ENCODE data around the gene PPP1R7. TPM values are rescaled to one million over a fixed set of nuclear protein-coding genes. Genes with fewer than 3 reads are reported as not detected.
"Not testable (repeated sequence)": the region's sequence is repeated elsewhere in the genome, so short reads cannot be mapped to it uniquely, and the experiment has no call there.

The PPP1R7 gene
- total RNA-seq, 1 donor from 2014 or later = 58.6 TPM

DNA sequence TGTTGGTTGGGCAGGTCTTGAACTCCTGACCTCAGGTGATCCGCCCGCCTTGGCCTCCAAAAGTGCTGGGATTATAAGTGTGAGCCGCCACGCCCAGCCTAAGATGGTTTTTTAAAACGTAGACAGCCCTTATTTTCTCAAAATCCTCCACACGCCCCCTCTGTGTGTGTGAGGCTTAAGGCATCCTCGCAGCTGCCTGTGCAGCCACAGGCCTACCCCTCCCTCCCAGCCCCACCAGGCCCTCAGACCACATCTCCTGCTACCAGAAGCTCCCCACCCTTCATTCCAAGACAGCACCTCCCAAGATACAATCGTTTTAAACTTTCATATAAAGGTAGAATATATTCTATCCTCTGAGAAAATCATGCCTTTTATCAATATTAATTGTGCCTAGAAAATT, 43.0 kb downstream of the PPP1R7 start:
- no peak for DNase-seq (ENCODE audit: low spot score)

DNA sequence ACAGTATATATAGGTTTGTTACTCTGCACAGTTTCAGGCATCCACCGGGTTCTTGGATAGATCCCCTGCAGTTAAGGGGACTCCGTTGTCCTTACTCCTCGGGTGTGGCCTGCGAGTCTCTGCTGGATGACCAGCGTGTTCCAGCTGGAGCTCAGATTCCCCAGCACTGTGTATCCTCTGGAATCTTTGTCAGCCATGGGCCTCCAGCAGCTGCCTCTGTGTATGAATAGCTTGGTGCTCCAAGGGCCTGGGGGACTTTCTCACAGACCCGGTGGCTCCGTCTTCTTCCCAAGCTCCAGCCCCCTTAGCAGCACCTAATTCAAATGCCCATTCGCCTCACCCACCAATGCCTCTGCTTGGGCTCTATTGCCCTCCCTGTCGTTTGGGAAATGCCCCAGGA, 44.5 kb downstream of the PPP1R7 start:
- DNase-seq (ENCODE audit: low spot score) = no peak

DNA sequence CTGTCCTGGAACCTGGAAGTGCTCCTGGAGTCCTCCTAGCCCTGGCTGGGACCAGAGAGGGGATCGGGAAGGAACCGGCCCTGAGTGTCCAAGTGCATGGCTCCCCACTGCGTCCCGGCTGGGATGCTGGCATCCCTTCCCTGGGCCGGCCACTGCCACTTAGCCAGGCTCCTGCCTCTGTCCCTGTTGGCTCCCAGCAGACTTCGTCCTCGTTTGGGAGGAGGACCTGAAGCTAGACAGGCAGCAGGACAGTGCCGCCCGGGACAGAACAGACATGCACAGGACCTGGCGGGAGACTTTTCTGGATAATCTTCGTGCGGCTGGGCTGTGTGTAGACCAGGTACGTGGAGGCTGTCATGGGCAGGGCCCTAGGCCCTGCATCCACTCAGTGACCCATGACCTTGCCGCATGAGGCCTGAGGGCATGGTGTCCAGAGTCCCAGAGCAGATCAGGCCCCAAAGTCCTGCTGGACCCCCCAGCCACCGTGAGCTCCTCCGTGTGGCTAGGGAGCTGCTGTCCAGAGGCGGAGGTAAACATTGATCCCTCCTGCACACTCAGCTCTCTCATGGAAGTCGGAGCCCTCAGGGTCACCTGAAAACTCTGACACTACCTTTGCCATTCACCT, 45.4 kb downstream of the PPP1R7 start:
- no peak for DNase-seq (ENCODE audit: low spot score)

DNA sequence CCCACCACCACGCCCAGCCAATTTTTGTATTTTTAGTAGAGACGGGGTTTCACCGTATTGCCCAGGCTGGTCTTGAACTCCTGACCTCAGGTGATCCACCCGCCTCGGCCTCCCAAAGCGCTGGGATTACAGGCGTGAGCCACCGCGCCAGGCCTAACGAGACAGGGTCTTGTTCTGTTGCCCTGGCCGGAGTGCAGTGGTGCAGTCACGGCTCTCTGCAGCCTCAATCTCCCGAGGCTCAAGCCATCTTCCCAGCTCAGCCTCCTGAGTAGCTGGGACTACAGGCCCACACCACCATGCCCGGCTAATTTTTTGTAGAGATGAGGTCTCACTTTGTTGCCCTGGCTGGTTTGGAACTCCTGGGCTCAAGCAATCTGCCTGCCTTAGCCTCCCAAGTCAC, 47.0 kb downstream of the PPP1R7 start:
- not testable (repeated sequence) for DNase-seq (ENCODE audit: low spot score)

DNA sequence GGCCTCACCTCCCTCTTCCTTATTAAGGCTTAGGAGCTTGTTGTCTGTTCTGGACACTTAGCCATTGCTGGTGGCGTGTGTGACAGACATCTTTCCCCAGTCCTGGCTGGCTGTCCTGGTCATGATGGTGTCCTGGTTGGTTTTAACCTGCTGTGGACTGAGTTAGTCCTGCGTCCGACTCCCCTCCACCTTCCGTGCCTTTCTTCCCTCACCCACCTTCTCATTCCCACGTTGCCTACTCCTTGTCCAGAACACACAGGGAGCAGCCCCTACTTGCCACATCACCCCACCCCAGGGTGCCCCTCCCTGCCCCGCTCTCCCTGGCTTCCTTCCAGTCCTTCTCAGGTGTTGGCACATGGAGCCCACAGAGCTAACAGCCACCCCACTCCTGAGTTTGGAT, 47.7 kb downstream of the PPP1R7 start:
- DNase-seq (ENCODE audit: low spot score) = no peak

DNA sequence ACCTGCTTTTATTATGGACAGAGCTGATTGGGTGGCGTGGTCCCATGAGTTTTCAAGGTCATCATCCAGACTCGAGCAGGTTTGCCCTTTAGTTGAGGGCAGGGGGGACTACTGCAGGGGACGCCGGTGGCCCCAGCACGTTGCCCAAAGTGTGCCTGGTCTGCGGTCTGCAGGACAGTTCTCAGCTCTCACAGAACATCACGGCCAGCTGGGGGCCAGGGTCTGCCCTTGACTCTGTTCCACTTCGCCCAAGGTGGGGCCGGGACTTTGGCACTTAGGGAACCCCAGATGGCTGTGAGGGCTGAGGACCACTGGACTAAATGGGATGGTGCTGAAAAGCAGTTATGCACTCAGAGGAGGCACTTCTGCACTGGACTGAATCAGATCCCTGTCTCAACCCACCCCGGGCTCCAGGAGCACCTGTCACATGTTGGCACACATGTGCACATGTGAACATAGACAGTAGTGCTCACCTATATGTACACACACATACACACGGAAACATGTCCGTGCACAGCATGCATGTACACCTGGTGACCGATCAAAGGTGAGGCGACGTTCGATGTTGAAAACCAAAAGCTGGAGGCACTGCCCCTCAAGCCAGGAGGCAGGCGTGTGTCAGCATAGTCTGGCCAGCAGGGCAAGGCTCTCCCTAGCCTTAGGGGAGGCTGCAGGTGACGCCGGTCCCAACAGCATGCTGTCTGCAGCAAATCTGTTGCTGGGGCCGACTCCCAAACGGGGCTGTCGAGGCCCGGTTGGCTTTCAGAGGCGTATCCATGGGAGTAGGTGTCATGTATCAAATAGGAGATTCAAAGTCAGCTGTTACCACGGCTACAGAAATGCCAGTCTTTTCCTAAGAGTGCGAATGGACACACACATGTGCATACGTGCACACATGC, 48.4 kb downstream of the PPP1R7 start:
- no peak for DNase-seq (ENCODE audit: low spot score)

DNA sequence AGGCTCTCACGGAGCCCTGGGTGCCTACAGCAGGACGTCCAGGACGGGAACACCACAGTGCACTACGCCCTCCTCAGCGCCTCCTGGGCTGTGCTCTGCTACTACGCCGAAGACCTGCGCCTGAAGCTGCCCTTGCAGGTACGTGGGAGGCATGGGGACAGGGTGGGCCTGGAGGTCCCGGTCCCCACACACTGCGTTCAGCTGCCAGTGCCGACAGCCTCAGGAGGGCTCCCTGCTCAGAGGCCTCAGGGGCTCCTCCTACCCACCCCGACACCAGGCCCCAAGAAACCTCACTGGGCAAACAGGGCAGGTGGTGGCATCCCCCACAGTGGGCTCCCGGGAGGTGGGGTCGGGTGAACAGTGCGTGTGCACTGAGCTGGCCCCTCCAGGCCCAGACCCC, 49.0 kb downstream of the PPP1R7 start:
- no peak for DNase-seq (ENCODE audit: low spot score)

DNA sequence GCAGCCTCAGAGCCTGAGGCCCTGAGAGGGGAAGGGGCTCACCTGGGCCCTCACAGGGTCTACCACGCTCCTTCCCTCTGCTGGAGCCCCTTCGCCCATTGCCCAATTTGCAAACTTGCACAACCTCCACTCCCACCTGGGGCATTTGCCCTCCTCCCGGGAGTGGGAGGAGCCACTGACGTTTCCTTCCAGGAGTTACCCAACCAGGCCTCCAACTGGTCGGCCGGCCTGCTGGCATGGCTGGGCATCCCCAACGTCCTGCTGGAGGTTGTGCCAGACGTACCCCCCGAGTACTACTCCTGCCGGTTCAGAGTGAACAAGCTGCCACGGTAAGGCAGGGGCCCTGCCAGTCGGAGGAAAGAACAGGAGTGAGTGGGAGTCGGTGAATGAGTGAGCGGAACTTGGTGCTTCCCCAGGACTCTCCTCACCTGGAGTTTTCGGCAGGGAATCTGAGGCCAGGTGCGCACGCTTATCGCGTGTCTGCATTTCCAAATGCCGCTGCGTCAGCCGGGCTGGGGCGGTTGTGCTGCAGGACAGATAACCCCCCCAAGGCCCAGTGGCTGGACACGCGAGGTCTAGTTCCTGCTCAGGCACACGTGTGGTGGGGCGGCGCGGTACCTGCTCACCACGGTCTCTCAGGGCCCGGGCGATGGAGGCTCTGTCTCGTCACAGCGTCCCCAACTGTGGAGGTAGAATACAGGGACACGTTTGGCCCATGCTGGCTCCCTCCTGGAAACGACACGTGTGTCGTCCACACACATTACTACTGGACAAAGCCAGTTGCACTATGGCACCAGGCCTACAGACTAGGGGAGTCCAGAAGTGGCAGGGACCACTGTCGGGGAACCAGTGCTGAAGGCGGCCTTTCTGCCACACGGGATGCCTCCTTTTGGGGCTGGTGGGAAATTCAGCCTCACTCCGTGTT, 49.9 kb downstream of the PPP1R7 start:
- DNase-seq (ENCODE audit: low spot score) = no peak

DNA sequence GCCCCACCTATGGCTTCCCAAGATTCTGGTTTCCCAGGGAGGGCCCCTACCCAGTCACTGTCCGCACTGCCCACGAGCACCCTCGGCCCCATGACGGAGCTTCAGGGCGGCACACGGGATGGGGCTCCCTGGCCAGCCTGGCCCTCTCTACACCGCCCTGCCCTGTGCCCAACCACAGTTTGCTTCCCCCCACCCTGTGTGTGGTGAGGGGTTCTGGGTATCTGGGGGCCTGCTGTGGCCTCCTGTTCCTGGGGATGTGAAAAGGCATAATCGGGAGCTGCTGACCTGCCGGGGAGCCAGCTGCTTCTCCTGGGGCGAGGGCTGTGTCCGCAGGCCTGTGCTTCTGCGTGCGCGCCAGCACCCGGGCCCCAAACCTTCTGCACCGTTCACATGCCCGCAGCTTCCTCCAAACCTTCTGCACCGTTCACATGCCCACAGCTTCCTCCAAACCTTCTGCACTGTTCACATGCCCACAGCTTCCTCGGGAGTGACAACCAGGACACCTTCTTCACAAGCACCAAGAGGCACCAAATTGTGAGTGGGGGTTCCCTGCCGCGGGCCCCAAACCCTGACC, 50.6 kb downstream of the PPP1R7 start:
- no peak for DNase-seq (ENCODE audit: low spot score)

DNA sequence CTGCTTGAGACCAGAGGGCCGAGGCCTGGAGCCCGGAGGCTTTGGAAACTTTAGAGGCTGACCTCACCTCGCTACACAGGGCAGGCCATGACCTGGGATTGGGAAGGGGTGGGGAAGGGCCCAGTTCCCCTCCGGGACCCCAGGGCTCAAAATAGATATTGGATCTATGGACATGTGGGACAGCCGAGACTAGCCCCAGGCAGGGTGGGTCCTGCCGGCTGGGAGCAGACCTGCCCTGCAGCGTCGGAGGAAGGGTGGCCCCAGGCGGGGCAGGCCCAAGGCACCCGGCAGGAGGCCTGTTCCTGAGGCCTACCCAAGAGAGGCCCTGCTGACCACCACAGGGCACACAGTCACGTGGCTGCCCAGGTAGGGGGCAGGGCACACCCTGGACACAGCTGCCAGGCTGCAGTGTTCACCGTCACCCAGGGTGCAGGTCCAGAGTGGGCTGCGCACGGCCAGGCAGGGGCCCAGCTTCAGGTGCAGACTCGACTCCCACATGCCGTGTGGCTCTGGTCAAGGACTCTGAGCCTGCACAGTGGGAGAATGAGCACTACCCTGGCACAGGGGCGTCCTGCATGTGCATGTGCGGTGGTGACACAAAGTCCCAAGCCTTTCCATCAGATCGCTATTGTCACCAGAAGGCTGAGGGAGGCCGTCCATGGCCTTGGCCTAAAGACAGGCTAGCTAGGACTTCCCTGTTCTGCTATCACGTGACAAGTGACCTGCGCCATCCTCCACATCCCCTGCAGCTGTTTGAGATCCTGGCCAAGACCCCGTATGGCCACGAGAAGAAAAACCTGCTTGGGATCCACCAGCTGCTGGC, 51.4 kb downstream of the PPP1R7 start:
- no peak for DNase-seq (ENCODE audit: low spot score)

DNA sequence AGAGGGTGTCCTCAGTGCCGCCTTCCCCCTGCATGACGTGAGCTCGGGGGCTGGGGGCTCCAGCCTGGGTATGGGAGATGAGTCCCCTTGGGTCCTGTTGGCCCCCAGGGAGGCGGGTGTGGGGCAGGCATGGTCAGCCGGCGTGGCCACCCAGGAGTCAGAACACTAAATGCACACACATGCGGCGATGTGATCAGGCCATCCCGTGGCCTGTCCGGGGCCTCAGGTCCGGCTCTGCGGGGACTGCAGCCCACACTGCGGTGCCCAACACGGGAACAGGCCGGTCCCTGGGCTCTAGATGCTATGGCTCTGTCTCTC, 52.0 kb downstream of the PPP1R7 start:
- DNase-seq (ENCODE audit: low spot score) = no peak

DNA sequence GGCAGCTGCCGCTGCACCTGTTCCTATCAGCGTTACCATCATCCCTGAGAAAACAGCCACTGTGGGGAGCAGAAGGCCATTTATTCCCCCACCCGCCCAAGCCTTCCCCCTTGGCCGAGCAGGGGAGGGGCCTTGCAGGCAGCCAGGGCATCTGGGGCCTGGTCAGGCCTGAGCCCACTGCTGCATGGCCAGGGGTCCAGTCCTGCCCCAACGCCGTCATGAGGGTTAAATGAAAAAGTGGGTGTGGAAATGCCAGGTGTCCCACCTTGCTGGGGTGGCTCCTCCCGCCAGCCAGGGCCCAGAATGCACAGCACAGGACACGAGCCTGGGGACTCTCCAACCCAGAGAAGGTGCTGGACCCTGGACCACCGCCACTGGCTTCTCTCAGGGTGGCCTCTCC, 52.4 kb downstream of the PPP1R7 start:
- DNase-seq (ENCODE audit: low spot score) = no peak

DNA sequence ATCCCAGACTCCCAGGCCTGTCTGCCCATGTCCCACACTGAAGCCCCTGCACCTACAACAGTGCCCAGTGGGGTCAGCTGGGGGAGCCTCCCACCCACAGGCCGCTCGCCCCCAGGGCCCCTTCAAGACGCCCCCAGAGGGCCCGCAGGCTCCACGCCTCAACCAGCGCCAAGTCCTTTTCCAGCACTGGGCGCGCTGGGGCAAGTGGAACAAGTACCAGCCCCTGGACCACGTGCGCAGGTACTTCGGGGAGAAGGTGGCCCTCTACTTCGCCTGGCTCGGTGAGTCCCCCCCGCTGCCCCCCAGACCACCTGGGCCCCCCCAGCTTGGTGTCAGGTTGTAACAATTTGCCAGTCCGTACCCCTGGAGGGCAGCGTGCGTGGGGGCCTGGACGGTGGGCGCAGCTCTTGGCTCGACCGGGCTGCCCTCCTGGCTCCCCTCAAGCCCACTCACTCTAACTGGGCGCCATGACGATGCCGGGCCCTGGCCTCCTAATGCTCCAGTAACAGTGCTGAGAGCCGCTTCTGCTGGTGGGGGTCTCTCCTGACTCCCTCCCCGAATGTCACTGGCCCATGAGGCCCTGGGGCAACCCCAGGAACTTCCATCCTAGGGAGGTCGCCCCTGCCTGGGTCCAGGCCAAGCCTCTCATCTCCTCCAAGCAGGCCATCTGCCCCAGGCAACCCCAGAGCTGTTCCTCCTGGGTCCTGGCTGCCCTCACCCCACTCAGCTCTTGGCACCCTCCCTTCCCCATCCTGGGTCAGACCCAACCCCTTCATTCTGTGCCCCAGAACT, 53.1 kb downstream of the PPP1R7 start:
- DNase-seq (ENCODE audit: low spot score) = no peak

DNA sequence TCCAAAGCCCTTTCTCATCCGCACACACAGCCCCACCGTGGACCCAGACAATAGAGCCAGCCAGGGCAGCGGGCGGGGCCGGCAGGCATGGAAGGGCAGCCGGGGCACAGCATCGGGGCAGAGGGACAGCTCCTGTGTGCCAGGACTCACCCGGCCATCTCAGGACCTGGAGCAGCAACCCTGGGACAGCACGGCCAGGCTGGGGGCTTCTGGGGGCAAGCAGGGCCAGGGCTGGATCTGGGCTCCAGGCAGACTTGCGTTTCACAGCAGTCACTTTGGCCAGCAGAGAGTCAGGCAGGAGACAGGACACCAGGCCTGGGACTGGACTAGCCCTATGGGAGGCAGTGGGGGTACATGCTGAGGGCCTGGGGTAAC, 53.7 kb downstream of the PPP1R7 start:
- no peak for DNase-seq (ENCODE audit: low spot score)

DNA sequence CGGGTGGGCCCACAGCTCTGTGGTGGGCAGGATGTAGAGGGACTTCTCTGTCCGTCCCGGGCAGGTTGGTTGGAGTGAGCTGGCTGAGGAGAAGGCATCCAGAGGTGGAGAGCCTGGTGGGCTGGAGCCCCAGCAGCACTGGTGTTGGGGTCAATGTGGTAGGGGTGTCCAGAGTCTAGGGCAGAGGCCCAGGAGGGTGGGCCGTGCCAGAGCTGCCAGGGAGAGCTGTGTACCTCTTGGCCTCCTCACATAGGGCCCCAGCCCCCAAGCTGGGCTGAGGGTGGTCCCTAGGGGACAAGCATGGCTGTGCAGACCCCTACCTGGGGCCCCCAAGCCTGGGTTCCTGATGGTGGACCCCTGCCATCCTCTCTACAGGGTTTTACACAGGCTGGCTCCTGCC, 54.2 kb downstream of the PPP1R7 start:
- DNase-seq (ENCODE audit: low spot score) = no peak

DNA sequence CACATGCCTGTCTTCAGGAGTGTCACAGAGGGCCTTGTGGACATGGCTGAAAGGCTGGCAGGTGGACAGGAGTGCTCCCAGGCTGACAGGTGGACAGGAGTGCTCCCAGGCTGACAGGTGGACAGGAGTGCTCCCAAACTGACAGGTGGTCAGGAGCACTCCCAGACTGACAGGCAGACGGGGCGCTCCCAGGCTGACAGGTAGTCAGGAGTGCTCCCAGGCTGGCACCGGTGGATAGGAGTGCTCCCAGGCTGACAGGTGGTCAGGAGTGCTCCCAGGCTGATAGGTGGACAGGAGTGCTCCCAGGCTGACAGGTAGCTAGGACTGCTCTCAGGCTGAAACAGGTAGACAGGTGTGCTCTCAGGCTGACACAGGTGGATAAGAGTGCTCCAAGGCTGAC, 54.8 kb downstream of the PPP1R7 start:
- DNase-seq (ENCODE audit: low spot score) = no peak

DNA sequence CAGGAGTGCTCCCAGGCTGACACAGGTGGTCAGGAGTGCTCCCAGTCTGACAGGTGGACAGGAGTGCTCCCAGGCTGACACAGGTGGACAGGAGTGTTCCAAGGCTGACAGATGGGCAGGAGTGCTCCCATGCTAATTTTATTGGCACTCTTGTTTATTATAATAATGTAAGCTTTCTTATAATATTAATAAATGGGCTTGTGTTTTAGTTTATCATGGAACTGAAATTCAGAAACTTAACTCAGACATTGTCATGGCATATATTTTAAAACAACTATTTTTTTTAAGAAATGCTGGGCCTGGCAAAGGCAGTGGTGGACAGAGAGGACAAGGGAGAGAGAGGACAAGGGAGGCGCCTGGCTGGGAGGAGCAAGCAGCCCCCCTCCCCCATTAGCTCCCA, 56.9 kb downstream of the PPP1R7 start:
- DNase-seq (ENCODE audit: low spot score) = no peak

DNA sequence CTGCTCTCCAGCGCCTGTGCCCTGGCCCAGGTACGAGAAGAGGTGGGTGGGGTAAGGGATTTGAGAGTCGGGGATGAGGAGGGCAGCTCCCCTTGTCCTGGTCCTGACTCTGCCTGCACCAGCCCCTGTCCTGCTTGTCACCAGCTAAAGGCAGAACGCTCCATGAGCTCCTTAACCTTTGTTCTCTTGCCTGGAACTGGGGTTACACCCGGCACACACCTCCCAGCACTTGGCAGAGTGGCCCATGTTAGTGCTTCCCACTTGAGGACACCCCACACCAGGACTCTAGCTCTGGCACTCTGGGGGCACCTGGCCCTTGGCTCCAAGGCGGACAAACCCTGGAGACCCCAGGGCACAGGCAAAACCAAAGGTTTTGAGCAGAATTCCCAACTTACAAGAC, 57.4 kb downstream of the PPP1R7 start:
- no peak for DNase-seq (ENCODE audit: low spot score)

DNA sequence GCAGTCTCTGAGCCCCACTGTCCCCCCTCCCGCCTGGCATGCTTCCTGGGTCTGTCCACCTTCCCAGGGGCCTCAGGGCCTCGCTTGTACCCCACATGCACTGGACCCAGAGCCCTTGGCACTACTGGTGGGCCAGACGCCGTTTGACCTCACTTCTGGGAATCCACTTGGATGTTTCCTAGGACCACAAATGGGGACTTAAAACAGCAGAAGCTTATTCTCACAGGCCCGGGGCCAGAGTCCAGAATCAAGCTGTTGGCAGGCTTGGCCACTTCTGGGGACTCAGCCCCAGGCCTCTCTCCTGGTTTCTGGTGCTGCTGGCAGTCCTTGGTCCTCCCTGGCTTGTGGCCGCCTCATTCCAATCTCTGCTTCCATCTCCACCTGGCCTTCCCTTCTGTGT, 57.8 kb downstream of the PPP1R7 start:
- no peak for DNase-seq (ENCODE audit: low spot score)

DNA sequence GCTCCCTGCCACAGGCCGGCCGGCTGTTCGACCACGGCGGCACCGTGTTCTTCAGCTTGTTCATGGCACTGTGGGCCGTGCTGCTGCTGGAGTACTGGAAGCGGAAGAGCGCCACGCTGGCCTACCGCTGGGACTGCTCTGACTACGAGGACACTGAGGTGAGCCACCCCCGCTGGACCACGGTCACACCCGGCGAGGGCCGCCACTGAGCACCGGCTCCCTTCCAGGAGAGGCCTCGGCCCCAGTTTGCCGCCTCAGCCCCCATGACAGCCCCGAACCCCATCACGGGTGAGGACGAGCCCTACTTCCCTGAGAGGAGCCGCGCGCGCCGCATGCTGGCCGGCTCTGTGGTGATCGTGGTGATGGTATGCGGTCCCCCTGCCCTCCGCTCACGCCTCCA, 59.0 kb downstream of the PPP1R7 start:
- no peak for DNase-seq (ENCODE audit: low spot score)

DNA sequence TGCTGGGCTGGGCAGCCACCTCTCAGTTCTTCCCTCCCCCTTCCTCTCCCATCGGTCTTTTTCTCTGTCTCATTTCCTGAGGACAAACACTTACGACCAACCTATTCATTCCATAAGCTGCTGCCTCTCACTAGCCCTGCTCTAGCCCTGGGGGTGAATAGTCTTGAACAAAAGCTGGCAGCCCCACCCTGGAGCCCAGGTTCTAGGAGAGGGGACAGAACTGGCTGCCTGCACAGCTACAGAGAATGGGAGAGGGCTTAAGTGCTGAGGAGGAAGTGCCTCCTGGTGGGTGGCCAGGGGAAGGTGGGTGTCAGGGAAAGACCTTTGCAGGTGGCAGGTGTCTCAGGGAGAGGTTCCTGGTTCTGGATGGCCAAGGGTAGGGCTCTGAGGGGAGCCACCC, 61.0 kb downstream of the PPP1R7 start:
- DNase-seq (ENCODE audit: low spot score) = no peak
